ENCODE measurements around the gene CHRNA1.

The CHRNA1 gene

GRCh38 chr2:174740721-174741120 lies 23.6 kb downstream of the CHRNA1 start:
- peaks cover 3% of the 10 kb centered on the region for H3K4me1 ChIP-seq (ENCODE audit: insufficient read depth, low read length)
- H3K36me3 ChIP-seq (ENCODE audit: insufficient read depth, low read length), result no peaks in the 10 kb centered on the region
- H3K4me3 ChIP-seq (ENCODE audit: low read length), result no peak overlapping the region
- peaks cover 7% of the 10 kb centered on the region for H3K27me3 ChIP-seq (ENCODE audit: insufficient read depth, low read length)
- H2AFZ ChIP-seq (ENCODE audit: low read depth, low read length), result no peak overlapping the region
- H3K9me3 ChIP-seq (ENCODE audit: low read length), result no peaks in the 10 kb centered on the region

DNA sequence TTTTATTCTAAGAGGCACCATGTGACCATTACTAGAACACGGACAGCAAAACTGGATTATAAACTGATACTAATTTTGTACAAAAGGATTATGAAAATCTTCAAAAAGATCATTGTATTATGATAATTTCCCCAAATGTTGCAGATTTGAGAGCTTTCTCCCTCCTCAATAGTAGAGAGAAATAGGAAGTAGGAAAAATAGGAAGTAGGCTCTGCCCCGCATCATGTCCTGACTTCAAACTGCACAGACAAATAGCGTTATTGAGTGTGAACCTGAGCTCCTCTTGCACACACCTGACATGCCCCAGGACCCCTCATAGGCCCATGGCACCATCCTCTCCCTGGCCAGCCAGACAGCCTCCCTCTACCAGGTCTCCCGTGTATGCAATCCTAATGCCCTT lies 25.4 kb downstream of the CHRNA1 start:
- Histone ChIP-seq H2AFZ (ENCODE audit: low read depth, low read length) (no peak overlapping the region), H3K9me3 (ENCODE audit: low read length) (no peaks in the 10 kb centered on the region), H3K27me3 (ENCODE audit: insufficient read depth, low read length) (peaks cover 7% of the 10 kb centered on the region), H3K36me3 (ENCODE audit: insufficient read depth, low read length) (no peaks in the 10 kb centered on the region), H3K4me1 (ENCODE audit: insufficient read depth, low read length) (no peaks in the 10 kb centered on the region), H3K4me3 (ENCODE audit: low read length) (no peak overlapping the region)

DNA sequence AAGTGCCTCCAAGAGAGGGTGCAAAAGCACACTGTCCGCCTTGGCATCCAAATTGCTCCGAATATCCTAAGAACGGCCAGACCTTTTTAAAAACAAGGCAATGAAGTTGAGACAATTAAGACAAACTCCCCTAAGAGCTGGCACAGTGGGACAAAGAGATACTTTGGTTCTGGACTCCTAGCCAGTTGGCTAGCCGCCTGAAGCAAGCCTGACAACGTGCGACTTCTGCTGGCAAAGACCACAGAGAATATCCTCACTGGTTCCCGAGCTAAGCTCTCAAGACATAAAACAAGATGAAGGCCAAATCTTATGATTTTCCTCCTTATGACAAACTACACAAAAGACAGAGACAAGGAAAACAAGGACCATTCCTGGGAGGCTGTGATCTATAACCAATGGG lies 32.7 kb downstream of the CHRNA1 start:
- Histone ChIP-seq H3K4me1 (ENCODE audit: insufficient read depth, low read length) (no peaks in the 10 kb centered on the region), H2AFZ (ENCODE audit: low read depth, low read length) (no peak overlapping the region), H3K4me3 (ENCODE audit: low read length) (no peak overlapping the region), H3K9me3 (ENCODE audit: low read length) (peaks cover 6% of the 10 kb centered on the region), H3K36me3 (ENCODE audit: insufficient read depth, low read length) (no peaks in the 10 kb centered on the region), H3K27me3 (ENCODE audit: insufficient read depth, low read length) (peaks cover 2% of the 10 kb centered on the region)

GRCh38 chr2:174730698-174731018 lies 33.6 kb downstream of the CHRNA1 start:
- H3K27me3 ChIP-seq (ENCODE audit: insufficient read depth, low read length), result peaks cover 2% of the 10 kb centered on the region
- H3K4me3 ChIP-seq (ENCODE audit: low read length), result no peak overlapping the region
- no peaks in the 10 kb centered on the region for H3K4me1 ChIP-seq (ENCODE audit: insufficient read depth, low read length)
- no peaks in the 10 kb centered on the region for H3K36me3 ChIP-seq (ENCODE audit: insufficient read depth, low read length)
- peaks cover 6% of the 10 kb centered on the region for H3K9me3 ChIP-seq (ENCODE audit: low read length)
- H2AFZ ChIP-seq (ENCODE audit: low read depth, low read length), result no peak overlapping the region

DNA sequence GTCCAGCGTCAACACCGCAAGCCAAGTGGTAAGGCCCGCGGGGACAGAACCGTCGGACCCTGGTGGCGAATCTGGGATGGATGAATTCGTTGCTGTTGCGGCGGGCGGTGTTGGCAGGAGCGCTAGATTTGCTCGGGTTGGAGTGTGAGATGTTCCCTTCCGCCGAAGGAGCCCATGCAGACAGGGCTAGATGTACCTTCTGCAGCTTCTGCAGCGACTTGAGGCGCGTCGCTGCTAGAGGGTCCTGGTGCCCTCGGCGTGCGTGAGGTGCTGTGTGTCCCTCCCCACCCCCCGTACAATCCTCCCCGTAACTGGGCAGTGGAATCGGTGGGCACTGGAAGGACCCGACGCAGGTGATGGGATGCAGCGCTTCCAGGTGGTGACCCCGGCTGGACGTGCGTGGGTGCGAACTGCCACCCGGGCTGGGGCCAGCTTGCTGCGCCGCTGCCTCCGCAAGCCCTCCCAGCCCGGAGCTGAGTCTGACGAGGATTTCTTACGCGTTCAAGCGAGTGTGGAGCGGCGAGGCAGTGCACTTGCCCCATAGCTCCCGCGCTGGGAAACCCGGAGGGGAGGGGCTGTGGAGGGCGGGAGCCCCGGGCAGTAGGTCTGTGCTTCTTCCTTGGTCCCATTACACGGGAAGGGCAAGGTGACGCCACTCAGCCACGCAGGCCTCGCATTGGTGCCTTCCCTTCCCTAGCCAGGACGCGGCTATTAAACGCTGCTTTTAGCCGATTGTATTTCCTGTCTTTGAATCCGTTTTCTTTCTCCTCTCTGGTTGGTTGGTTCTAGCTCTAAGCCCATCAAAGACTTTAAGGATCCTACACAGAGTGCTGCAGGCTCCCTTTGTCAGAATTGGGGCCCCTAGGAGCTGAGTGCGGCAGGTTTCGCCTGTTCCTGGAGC lies 34.2 kb downstream of the CHRNA1 start:
- Histone ChIP-seq H3K27me3 (ENCODE audit: insufficient read depth, low read length) (peaks cover 2% of the 10 kb centered on the region), H3K4me1 (ENCODE audit: insufficient read depth, low read length) (no peaks in the 10 kb centered on the region)

DNA sequence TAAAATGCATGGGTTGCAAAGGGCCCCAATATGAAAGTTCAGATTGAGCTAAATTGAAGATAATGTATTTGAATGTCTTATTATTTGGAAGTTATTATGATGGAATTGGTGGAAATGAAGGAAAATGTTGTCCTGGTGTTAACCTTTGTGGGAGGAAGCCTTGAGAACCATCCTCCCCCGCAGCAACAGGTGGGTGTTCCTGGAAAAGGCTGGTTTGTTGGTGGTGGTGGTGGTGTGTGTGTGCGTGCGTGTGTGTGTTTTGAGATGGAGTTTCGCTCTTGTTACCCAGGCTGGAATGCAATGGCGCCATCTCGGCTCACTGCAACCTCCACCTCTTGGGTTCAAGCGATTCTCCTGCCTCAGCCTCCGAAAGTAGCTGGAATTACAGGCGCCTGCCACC lies 36.2 kb downstream of the CHRNA1 start:
- Histone ChIP-seq H3K27me3 (ENCODE audit: insufficient read depth, low read length) (peaks cover 2% of the 10 kb centered on the region), H3K4me3 (ENCODE audit: low read length) (no peak overlapping the region), H3K9me3 (ENCODE audit: low read length) (peaks cover 6% of the 10 kb centered on the region), H3K36me3 (ENCODE audit: insufficient read depth, low read length) (no peaks in the 10 kb centered on the region), H2AFZ (ENCODE audit: low read depth, low read length) (no peak overlapping the region), H3K4me1 (ENCODE audit: insufficient read depth, low read length) (no peaks in the 10 kb centered on the region)

More for the DNA sequence above, 34.2 kb downstream of the CHRNA1 start:
- H2AFZ ChIP-seq (ENCODE audit: low read depth, low read length), result no peak overlapping the region
- H3K36me3 ChIP-seq (ENCODE audit: insufficient read depth, low read length), result no peaks in the 10 kb centered on the region
- H3K9me3 ChIP-seq (ENCODE audit: low read length), result peaks cover 6% of the 10 kb centered on the region
- H3K4me3 ChIP-seq (ENCODE audit: low read length), result no peak overlapping the region

- H3K36me3 ChIP-seq (ENCODE audit: insufficient read depth, low read length), result no peaks in the 10 kb centered on the region
- H3K4me3 ChIP-seq (ENCODE audit: low read length), result no peak overlapping the region
- no peak overlapping the region for H2AFZ ChIP-seq (ENCODE audit: low read depth, low read length)
- peaks cover 4% of the 10 kb centered on the region for H3K9me3 ChIP-seq (ENCODE audit: low read length)
- H3K27me3 ChIP-seq (ENCODE audit: insufficient read depth, low read length), result no peaks in the 10 kb centered on the region
- H3K4me1 ChIP-seq (ENCODE audit: insufficient read depth, low read length), result no peaks in the 10 kb centered on the region
Observed at GRCh38 chr2:174726212-174726611, 38.1 kb downstream of the CHRNA1 start.

- Histone ChIP-seq H3K4me3 (ENCODE audit: low read length) (no peak overlapping the region), H3K27me3 (ENCODE audit: insufficient read depth, low read length) (no peaks in the 10 kb centered on the region), H3K36me3 (ENCODE audit: insufficient read depth, low read length) (no peaks in the 10 kb centered on the region), H2AFZ (ENCODE audit: low read depth, low read length) (no peak overlapping the region), H3K4me1 (ENCODE audit: insufficient read depth, low read length) (no peaks in the 10 kb centered on the region), H3K9me3 (ENCODE audit: low read length) (peaks cover 2% of the 10 kb centered on the region)
Observed at GRCh38 chr2:174722942-174723592, 41.2 kb downstream of the CHRNA1 start.

DNA sequence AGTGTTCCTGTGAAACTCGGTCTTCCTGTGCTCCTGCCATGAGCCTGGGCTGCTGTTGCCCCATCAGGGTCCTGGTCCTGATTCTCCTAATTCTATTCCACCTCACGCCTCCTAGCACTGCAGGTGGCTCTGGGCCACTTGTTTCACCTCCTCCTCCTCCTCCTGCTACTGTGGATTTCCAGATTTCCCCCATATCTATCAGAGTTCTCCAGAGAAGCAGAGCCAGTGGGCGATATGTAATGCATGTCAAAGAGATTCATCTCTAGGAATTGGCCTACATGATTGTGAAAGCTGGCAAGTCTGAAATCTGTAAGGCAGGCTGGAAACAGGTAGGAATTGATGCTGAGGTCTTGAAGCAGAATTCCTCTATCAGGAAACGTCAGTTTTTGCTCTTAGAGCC lies 45.3 kb downstream of the CHRNA1 start:
- peaks cover 2% of the 10 kb centered on the region for H3K9me3 ChIP-seq (ENCODE audit: low read length)
- H2AFZ ChIP-seq (ENCODE audit: low read depth, low read length), result no peak overlapping the region
- H3K27me3 ChIP-seq (ENCODE audit: insufficient read depth, low read length), result no peaks in the 10 kb centered on the region
- no peaks in the 10 kb centered on the region for H3K36me3 ChIP-seq (ENCODE audit: insufficient read depth, low read length)
- no peak overlapping the region for H3K4me3 ChIP-seq (ENCODE audit: low read length)
- no peaks in the 10 kb centered on the region for H3K4me1 ChIP-seq (ENCODE audit: insufficient read depth, low read length)

- Histone ChIP-seq H3K27me3 (ENCODE audit: insufficient read depth, low read length) (no peaks in the 10 kb centered on the region), H3K4me1 (ENCODE audit: insufficient read depth, low read length) (no peaks in the 10 kb centered on the region), H3K9me3 (ENCODE audit: low read length) (peaks cover 2% of the 10 kb centered on the region), H3K4me3 (ENCODE audit: low read length) (no peak overlapping the region), H2AFZ (ENCODE audit: low read depth, low read length) (no peak overlapping the region), H3K36me3 (ENCODE audit: insufficient read depth, low read length) (no peaks in the 10 kb centered on the region)
Observed at GRCh38 chr2:174718591-174718990, 45.7 kb downstream of the CHRNA1 start.

GRCh38 chr2:174717916-174718315 lies 46.4 kb downstream of the CHRNA1 start:
- H3K4me3 ChIP-seq (ENCODE audit: low read length), result no peak overlapping the region
- H2AFZ ChIP-seq (ENCODE audit: low read depth, low read length), result no peak overlapping the region
- H3K27me3 ChIP-seq (ENCODE audit: insufficient read depth, low read length), result no peaks in the 10 kb centered on the region
- H3K9me3 ChIP-seq (ENCODE audit: low read length), result peaks cover 2% of the 10 kb centered on the region
- no peaks in the 10 kb centered on the region for H3K36me3 ChIP-seq (ENCODE audit: insufficient read depth, low read length)
- H3K4me1 ChIP-seq (ENCODE audit: insufficient read depth, low read length), result no peaks in the 10 kb centered on the region

DNA sequence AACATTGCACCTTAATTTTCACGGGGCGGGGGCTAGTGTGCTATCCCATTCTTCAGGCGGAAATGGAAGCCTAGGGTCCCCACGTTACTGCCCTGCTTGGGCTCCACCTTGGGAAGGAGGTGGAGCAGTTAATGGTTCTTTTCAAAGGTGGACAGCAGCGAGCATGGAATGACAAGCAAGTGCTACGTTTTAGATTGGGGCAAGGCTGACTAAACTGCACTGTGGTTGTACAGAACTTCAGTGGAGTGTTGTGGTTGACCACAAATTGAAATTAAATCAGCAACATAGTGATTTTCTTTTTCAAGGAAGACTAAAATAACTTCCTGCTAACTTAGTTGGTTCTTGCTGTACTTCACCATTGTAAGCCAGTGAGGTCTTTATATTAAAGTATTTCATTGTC lies 47.0 kb downstream of the CHRNA1 start:
- Histone ChIP-seq H3K4me1 (ENCODE audit: insufficient read depth, low read length) (no peaks in the 10 kb centered on the region), H2AFZ (ENCODE audit: low read depth, low read length) (no peak overlapping the region), H3K4me3 (ENCODE audit: low read length) (no peak overlapping the region), H3K9me3 (ENCODE audit: low read length) (peaks cover 2% of the 10 kb centered on the region), H3K36me3 (ENCODE audit: insufficient read depth, low read length) (no peaks in the 10 kb centered on the region), H3K27me3 (ENCODE audit: insufficient read depth, low read length) (no peaks in the 10 kb centered on the region)

DNA sequence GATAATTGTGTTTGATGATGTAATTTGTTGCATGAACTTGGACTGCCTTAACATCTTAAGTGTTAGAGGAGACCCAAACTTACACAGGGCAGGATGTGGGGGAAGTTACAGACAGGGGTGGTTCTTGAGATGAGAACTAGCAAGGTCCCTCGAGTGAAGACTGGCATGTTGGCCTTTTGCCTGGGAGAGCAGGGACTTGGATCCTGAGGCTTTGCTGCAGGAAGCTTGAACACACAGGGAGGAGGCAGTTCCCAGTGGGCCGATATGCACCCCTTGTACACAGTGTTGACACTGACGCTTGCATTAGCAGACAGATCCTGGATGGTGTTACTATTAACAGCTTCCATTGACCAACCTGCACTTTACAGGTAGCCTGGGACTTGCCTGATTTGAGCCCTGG lies 47.5 kb downstream of the CHRNA1 start:
- Histone ChIP-seq H2AFZ (ENCODE audit: low read depth, low read length) (no peak overlapping the region), H3K36me3 (ENCODE audit: insufficient read depth, low read length) (no peaks in the 10 kb centered on the region), H3K9me3 (ENCODE audit: low read length) (peaks cover 2% of the 10 kb centered on the region), H3K4me3 (ENCODE audit: low read length) (no peak overlapping the region), H3K4me1 (ENCODE audit: insufficient read depth, low read length) (no peaks in the 10 kb centered on the region), H3K27me3 (ENCODE audit: insufficient read depth, low read length) (no peaks in the 10 kb centered on the region)
